ENCODE data around the gene RESP18. TPM values are rescaled to one million over a fixed set of nuclear protein-coding genes. Genes with fewer than 3 reads are reported as not detected.

Gene RESP18
- total RNA-seq, 4 donors from 2014 or later: not detected

- 10 to 19% methylated on average over 9 of the region's 9 CpGs for WGBS, 2 donors
- TF ChIP-seq, protein P1, sequence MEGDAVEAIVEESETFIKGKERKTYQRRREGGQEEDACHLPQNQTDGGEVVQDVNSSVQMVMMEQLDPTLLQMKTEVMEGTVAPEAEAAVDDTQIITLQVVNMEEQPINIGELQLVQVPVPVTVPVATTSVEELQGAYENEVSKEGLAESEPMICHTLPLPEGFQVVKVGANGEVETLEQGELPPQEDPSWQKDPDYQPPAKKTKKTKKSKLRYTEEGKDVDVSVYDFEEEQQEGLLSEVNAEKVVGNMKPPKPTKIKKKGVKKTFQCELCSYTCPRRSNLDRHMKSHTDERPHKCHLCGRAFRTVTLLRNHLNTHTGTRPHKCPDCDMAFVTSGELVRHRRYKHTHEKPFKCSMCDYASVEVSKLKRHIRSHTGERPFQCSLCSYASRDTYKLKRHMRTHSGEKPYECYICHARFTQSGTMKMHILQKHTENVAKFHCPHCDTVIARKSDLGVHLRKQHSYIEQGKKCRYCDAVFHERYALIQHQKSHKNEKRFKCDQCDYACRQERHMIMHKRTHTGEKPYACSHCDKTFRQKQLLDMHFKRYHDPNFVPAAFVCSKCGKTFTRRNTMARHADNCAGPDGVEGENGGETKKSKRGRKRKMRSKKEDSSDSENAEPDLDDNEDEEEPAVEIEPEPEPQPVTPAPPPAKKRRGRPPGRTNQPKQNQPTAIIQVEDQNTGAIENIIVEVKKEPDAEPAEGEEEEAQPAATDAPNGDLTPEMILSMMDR (IDR thresholded peaks at IDR 0.05): no peak
- TF ChIP-seq EP300 (IDR thresholded peaks at IDR 0.05) (no peak), POLR2A (IDR thresholded peaks at IDR 0.05) (no peak)
- Histone ChIP-seq H3K36me3 (peaks cover 0 to 33% (median 0%) of the 10 kb centered on the region in 3 donors), H3K4me1 (peaks cover 0 to 55% (median 28%) of the 10 kb centered on the region in 4 donors), H3K27ac (peak overlapping the region; percentile 94 to 100 (median 100)), H3K4me3 (peak overlapping the region; percentile 6 to 95 (median 75)), H3K9me3 (no peaks in the 10 kb centered on the region), H3K27me3 (no peaks in the 10 kb centered on the region)
- no peak for DNase-seq (ENCODE audit: low spot score in 2 of 2)
Measured at GRCh38 chr2:219278655-219279150, 53.8 kb downstream of the RESP18 start.

DNA sequence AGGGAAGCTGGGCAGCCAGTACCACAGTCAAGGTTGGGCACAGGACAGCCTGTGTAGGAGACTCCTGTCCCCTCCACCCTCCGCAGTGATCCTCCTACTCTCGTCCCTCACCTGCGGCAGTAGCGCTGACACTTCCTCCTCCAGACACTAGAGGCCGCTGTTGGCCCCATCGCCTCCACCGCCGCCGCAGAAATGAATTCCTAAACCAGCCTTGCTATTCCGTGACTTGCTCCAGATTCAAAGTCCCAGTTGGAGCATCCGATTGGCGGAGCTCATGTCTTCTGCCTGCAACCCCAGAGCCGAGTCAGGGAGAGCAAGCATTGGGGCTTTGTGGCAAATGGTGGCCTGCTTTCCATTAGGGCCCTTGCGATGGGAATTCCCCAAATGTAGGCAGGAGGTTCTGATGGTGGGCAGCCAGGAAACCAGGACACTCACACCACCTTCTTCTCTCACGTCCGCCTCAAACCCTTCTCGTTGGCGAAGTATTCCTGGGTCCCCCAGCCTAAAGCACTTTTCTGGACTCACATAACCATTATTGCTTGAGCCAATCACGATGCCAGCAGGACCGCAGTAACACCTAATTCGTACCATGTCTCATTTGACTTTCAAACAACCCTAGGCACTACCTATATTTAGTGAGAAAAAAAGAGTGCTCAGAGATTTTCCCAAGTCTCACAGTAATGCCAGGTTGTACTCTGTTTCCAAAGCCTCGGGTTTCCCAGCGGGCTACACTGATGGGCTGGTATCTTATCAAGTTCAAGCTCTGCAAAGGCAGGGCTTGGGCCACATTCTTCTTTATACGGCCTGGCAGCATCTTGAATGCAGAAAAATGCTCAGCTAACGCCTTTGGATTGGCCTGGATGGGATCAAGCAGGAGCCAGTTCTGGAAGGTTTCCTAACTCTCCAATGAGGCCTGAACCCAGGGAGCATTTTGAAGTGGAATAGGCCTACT lies 54.6 kb downstream of the RESP18 start:
- DNase-seq (ENCODE audit: low spot score in 2 of 2): peak; percentile 65 to 81
- H3K4me3 ChIP-seq: peak overlapping the region in 2 of 4 donors; percentile 6 to 22
- no peaks in the 10 kb centered on the region for H3K27me3 ChIP-seq
- peaks cover 0 to 26% (median 0%) of the 10 kb centered on the region in 3 donors for H3K36me3 ChIP-seq
- H3K9me3 ChIP-seq: no peaks in the 10 kb centered on the region
- 20 to 28% methylated on average over 25 of the region's 25 CpGs for WGBS, 2 donors
- peaks cover 0 to 47% (median 26%) of the 10 kb centered on the region in 4 donors for H3K4me1 ChIP-seq
- peak overlapping the region; percentile 94 to 100 (median 100) for H3K27ac ChIP-seq
- TF ChIP-seq, protein P1 (IDR thresholded peaks at IDR 0.05): peak; percentile 95 to 99 (median 97)
- TF ChIP-seq POLR2A (IDR thresholded peaks at IDR 0.05): no peak
- TF ChIP-seq EP300 (IDR thresholded peaks at IDR 0.05): peak in 1 of 2 donors; percentile 73

Small RNAs within 50 kb of the gene (small RNA-seq; reads per million reads assigned to genes)
- gene AC053503.3 (not detected), gene MIR153-1 (not detected)

Other genes starting within 250 kb of the RESP18 start
- gene NHEJ1, start 171.9 kb downstream of the RESP18 start, total RNA-seq: 10 to 100 TPM; 12.9 to 27.4 (median 17.6) TPM
- gene SLC23A3, start 162.7 kb downstream of the RESP18 start, total RNA-seq: under 1 TPM in 3 of 4 donors, not detected in 1; 0.21 to 0.98 (median 0.30) TPM
- gene CNPPD1, start 155.8 kb downstream of the RESP18 start, total RNA-seq: 10 to 100 TPM; 38.8 to 51.3 (median 49.4) TPM
- 10 to 100 TPM; 45.8 to 59.4 (median 54.3) TPM for gene RETREG2, start 154.5 kb downstream of the RESP18 start, total RNA-seq
- 10 to 100 TPM; 30.3 to 58.8 (median 50.5) TPM for gene ZFAND2B, start 126.0 kb downstream of the RESP18 start, total RNA-seq
- gene ABCB6, start 113.8 kb downstream of the RESP18 start, total RNA-seq: 10 to 100 TPM; 22.7 to 43.2 (median 36.1) TPM
- gene ATG9A, start 103.1 kb downstream of the RESP18 start, total RNA-seq: 10 to 100 TPM; 23.4 to 40.0 (median 30.5) TPM
- gene ANKZF1, start 102.9 kb downstream of the RESP18 start, total RNA-seq: 100 to 1,000 TPM in 2 of 4 donors, 10 to 100 TPM in 2; 84.5 to 106 (median 97.6) TPM
- 10 to 100 TPM in 2 of 4 donors, 1 to 10 TPM in 2; 6.7 to 13.1 (median 9.6) TPM for gene GLB1L, start 87.3 kb downstream of the RESP18 start, total RNA-seq
- 10 to 100 TPM in 3 of 4 donors, 1 to 10 TPM in 1; 9.6 to 17.7 (median 15.3) TPM for gene STK16, start 87.3 kb downstream of the RESP18 start, total RNA-seq
- not detected for gene TUBA4B, start 79.5 kb downstream of the RESP18 start, total RNA-seq
- 10 to 100 TPM in 1 of 4 donors, 1 to 10 TPM in 3; 8.0 to 24.6 (median 9.4) TPM for gene TUBA4A, start 78.8 kb downstream of the RESP18 start, total RNA-seq
- 100 to 1,000 TPM in 3 of 4 donors, 10 to 100 TPM in 1; 95.7 to 106 (median 102) TPM for gene DNAJB2, start 53.4 kb downstream of the RESP18 start, total RNA-seq
- gene PTPRN, start 23.3 kb downstream of the RESP18 start, total RNA-seq: not detected
- 10 to 100 TPM; 35.2 to 88.1 (median 52.6) TPM for gene DNPEP, start 55.2 kb upstream of the RESP18 start, total RNA-seq
- 10 to 100 TPM; 20.7 to 50.4 (median 25.0) TPM for gene DES, start 85.6 kb upstream of the RESP18 start, total RNA-seq
- gene SPEG, start 102.1 kb upstream of the RESP18 start, total RNA-seq: 10 to 100 TPM in 1 of 4 donors, 1 to 10 TPM in 3; 6.7 to 10.2 (median 8.1) TPM
- gene GMPPA, start 166.1 kb upstream of the RESP18 start, total RNA-seq: 10 to 100 TPM; 18.8 to 29.7 (median 27.8) TPM
- gene ASIC4, start 181.7 kb upstream of the RESP18 start, total RNA-seq: 1 to 10 TPM in 1 of 4 donors, under 1 TPM in 1, not detected in 2; 0.42 to 3.0 TPM
- 10 to 100 TPM; 51.3 to 91.2 (median 62.9) TPM for gene CHPF, start 211.1 kb upstream of the RESP18 start, total RNA-seq
- 1 to 10 TPM; 1.6 to 2.4 (median 1.9) TPM for gene TMEM198, start 211.3 kb upstream of the RESP18 start, total RNA-seq
- gene OBSL1, start 238.8 kb upstream of the RESP18 start, total RNA-seq: 100 to 1,000 TPM in 2 of 4 donors, 10 to 100 TPM in 2; 85.0 to 135 (median 98.3) TPM
- gene INHA, start 239.6 kb upstream of the RESP18 start, total RNA-seq: 1 to 10 TPM in 2 of 4 donors, not detected in 2; 1.1 to 1.4 TPM

Data from tibial nerve (tissue), 4 donors.